NCI-H2196 (cell line): ENCODE results near the gene ATP8B2.
"Not testable (repeated sequence)": the region's sequence is repeated elsewhere in the genome, so short reads cannot be mapped to it uniquely, and the experiment has no call there.

Experiments used
- DNase-seq: peaks from one replicate; lab custom pipeline; 2025; ENCODE audit not compliant: unreplicated experiment; lab: John Stamatoyannopoulos, UW

The ATP8B2 gene

GRCh38 chr1:154324669-154325582, at the start of gene ATP8B2:
ATP8B2 (plus strand) TSS chr1:154325525; CDS start chr1:154328142, 2,617 bp downstream.
- peak; percentile 86 for DNase-seq

- DNase-seq, result no peak
Measured at GRCh38 chr1:154276797-154277196, 48.5 kb upstream of the ATP8B2 start.

GRCh38 chr1:154287591-154287990, 37.7 kb upstream of the ATP8B2 start:
- not testable (repeated sequence) for DNase-seq

- no peak for DNase-seq
Measured at GRCh38 chr1:154288661-154289060, 36.7 kb upstream of the ATP8B2 start.

GRCh38 chr1:154290921-154291320, 34.4 kb upstream of the ATP8B2 start:
- no peak for DNase-seq

- DNase-seq, result no peak
Measured at GRCh38 chr1:154295408-154296235, 29.7 kb upstream of the ATP8B2 start.

GRCh38 chr1:154301582-154301981, 23.7 kb upstream of the ATP8B2 start:
- no peak for DNase-seq

- no peak for DNase-seq
Measured at GRCh38 chr1:154304664-154305337, 20.5 kb upstream of the ATP8B2 start.

- no peak for DNase-seq
Measured at GRCh38 chr1:154306151-154306550, 19.2 kb upstream of the ATP8B2 start.

- not testable (repeated sequence) for DNase-seq
Measured at GRCh38 chr1:154307670-154308270, 17.6 kb upstream of the ATP8B2 start.

- DNase-seq, result not testable (repeated sequence)
Measured at GRCh38 chr1:154309136-154309535, 16.2 kb upstream of the ATP8B2 start.

- DNase-seq, result not testable (repeated sequence)
Measured at GRCh38 chr1:154312229-154313065, 12.9 kb upstream of the ATP8B2 start.

- no peak for DNase-seq
Measured at GRCh38 chr1:154313066-154313356, 12.3 kb upstream of the ATP8B2 start.

GRCh38 chr1:154314226-154314625, 11.1 kb upstream of the ATP8B2 start:
- DNase-seq, result not testable (repeated sequence)

- DNase-seq, result no peak
Measured at GRCh38 chr1:154316704-154317103, 8.6 kb upstream of the ATP8B2 start.

GRCh38 chr1:154318386-154318785, 6.9 kb upstream of the ATP8B2 start:
- no peak for DNase-seq

GRCh38 chr1:154320882-154321608, 4.3 kb upstream of the ATP8B2 start, which contains the start of gene AQP10:
AQP10 (plus strand) TSS chr1:154321093; CDS start chr1:154321156, 63 bp downstream.
- no peak for DNase-seq

GRCh38 chr1:154321609-154321934, 3.8 kb upstream of the ATP8B2 start:
- DNase-seq, result not testable (repeated sequence)

- DNase-seq, result no peak
Measured at GRCh38 chr1:154323493-154323892, 1.8 kb upstream of the ATP8B2 start.
